Esophagus squamous epithelium (tissue), 4 donors: Measurements from ENCODE around the gene TMEM141.

Experiments
- CTCF ChIP-seq, 6 experiments: fragments of 450-650 bp in 4 of 6; fragments of 200-600 bp in 2 of 6; sonication (generic) in 2 of 6; IDR thresholded peaks; one replicate each; pipeline ENCODE4 v1.5.1; 2016 to 2019; ENCODE audit warnings: antibody characterized with exemption in 6 of 6, mild to moderate bottlenecking in 4 of 6, moderate library complexity in 4 of 6
- POLR2A ChIP-seq, 4 donors: fragments of 450-650 bp; IDR thresholded peaks; one replicate each; pipeline ENCODE4 v1.6.1; 2017; ENCODE audit warnings: antibody characterized with exemption in 4 of 4, mild to moderate bottlenecking in 4 of 4, moderate library complexity in 3 of 4

- TF ChIP-seq CTCF (IDR thresholded peaks at IDR 0.05) (no peak), POLR2A (IDR thresholded peaks at IDR 0.05) (no peak)
These were observed 35.1 kb upstream of the TMEM141 start for GRCh38 chr9:136756134-136756438.
